ENCODE results near the gene VCPKMT. TPM values are rescaled to one million over a fixed set of nuclear protein-coding genes. Genes with fewer than 3 reads are reported as not detected.

The VCPKMT gene
- total RNA-seq, result 10 to 100 TPM in 1 of 4 donors, 1 to 10 TPM in 3; 3.3 to 13.0 (median 6.1) TPM

GRCh38 chr14:50116181-50116956, at the start of gene VCPKMT:
TSS of gene VCPKMT (minus strand) at chr14:50116572. CDS start at chr14:50116552, 20 bp downstream.
- 0% methylated on average over 21 to 31 of the region's 63 CpGs for WGBS, 2 donors

GRCh38 chr14:50156111-50156510, 39.7 kb upstream of the VCPKMT start:
- TF ChIP-seq POLR2A (IDR thresholded peaks at IDR 0.05), result no peak
- TF ChIP-seq CTCF (IDR thresholded peaks at IDR 0.05), result no peak
- 60 to 71% methylated on average over 4 of the region's 4 CpGs for WGBS, 2 donors
- no peak for DNase-seq (ENCODE audit: low spot score in 2 of 2)
- H3K4me3 ChIP-seq (ENCODE audit: low read depth, poor library complexity, severe bottlenecking), result no peak overlapping the region
- intact Hi-C loops (cut with DNase I; ENCODE audit: low total_unique reads), result no loop called here

More at GRCh38 chr14:50116181-50116956, at the start of gene VCPKMT:
- peak within 1 kb of the TSS; percentile 37 for H3K4me3 ChIP-seq (ENCODE audit: low read depth, poor library complexity, severe bottlenecking)
- no peak for TF ChIP-seq CTCF (IDR thresholded peaks at IDR 0.05)
- TF ChIP-seq POLR2A (IDR thresholded peaks at IDR 0.05), result peak in 1 of 2 donors; percentile 36
- intact Hi-C loops (cut with DNase I; ENCODE audit: low total_unique reads), result no loop called here
- peak; percentile 90 to 99 for DNase-seq (ENCODE audit: low spot score in 2 of 2)

GRCh38 chr14:50148799-50149198, 32.4 kb upstream of the VCPKMT start:
- intact Hi-C loops (cut with DNase I; ENCODE audit: low total_unique reads), result no loop called here
- 91 to 92% methylated on average over 4 of the region's 4 CpGs for WGBS, 2 donors
- no peak for TF ChIP-seq POLR2A (IDR thresholded peaks at IDR 0.05)
- TF ChIP-seq CTCF (IDR thresholded peaks at IDR 0.05), result no peak
- no peak for DNase-seq (ENCODE audit: low spot score in 2 of 2)
- H3K4me3 ChIP-seq (ENCODE audit: low read depth, poor library complexity, severe bottlenecking), result no peak overlapping the region

- TF ChIP-seq POLR2A (IDR thresholded peaks at IDR 0.05), result no peak
- no peak for TF ChIP-seq CTCF (IDR thresholded peaks at IDR 0.05)
- DNase-seq (ENCODE audit: low spot score in 2 of 2), result no peak
- WGBS, 2 donors, result 90 to 97% methylated on average over 3 of the region's 3 CpGs
- no peak overlapping the region for H3K4me3 ChIP-seq (ENCODE audit: low read depth, poor library complexity, severe bottlenecking)
- intact Hi-C loops (cut with DNase I; ENCODE audit: low total_unique reads), result no loop called here
These were observed 22.8 kb upstream of the VCPKMT start for GRCh38 chr14:50139192-50139591.

GRCh38 chr14:50127802-50128201, 11.4 kb upstream of the VCPKMT start:
- intact Hi-C loops (cut with DNase I; ENCODE audit: low total_unique reads), result no loop called here
- DNase-seq (ENCODE audit: low spot score in 2 of 2), result no peak
- TF ChIP-seq POLR2A (IDR thresholded peaks at IDR 0.05) (no peak), CTCF (IDR thresholded peaks at IDR 0.05) (no peak)
- 93 to 94% methylated on average over 2 of the region's 2 CpGs for WGBS, 2 donors
- no peak overlapping the region for H3K4me3 ChIP-seq (ENCODE audit: low read depth, poor library complexity, severe bottlenecking)
